Natural killer cell treated with Interleukin-12 subunit alpha and Interleukin-12 subunit beta and Interleukin-15 and Interleukin-18, amount 100 ng/mL, for 72 hours (primary cell): Measurements from ENCODE around the gene DUSP7. TPM values are rescaled to one million over a fixed set of nuclear protein-coding genes. Genes with fewer than 3 reads are reported as not detected.

Experiments used
- ATAC-seq, 2 donors: fragments of 150-1000 bp; cut with Tn5 transposase in 1 of 2; sonication (Bioruptor Pico), chemical (Tn5 transposase) in 1 of 2; 2 replicates each; pipeline ENCODE4 v1.10.0; 2021
- DNase-seq: peaks from one replicate; pipeline ENCODE4 v3.0.0; 2022; ENCODE audit warnings: low spot score
- H3K27ac Mint-ChIP-seq, 2 donors: 1 replicate in 1 of 2; 2 replicates in 1 of 2; pipeline ENCODE4 v1.8.0; 2022; ENCODE audit warnings: mixed read lengths in 2 of 2, mild to moderate bottlenecking in 1 of 2, moderate library complexity in 1 of 2
- H3K27me3 Mint-ChIP-seq, 2 donors: 1 replicate in 1 of 2; 2 replicates in 1 of 2; pipeline ENCODE4 v1.8.0; 2022; ENCODE audit warnings: mixed read lengths in 2 of 2
- H3K36me3 Mint-ChIP-seq: one replicate; pipeline ENCODE4 v1.8.0; 2022; ENCODE audit warnings: mixed read lengths
- H3K4me1 Mint-ChIP-seq, 2 donors: 1 replicate in 1 of 2; 2 replicates in 1 of 2; pipeline ENCODE4 v1.8.0; 2022; ENCODE audit warnings: low read depth in 2 of 2, mixed read lengths in 2 of 2, mild to moderate bottlenecking in 1 of 2
- H3K4me3 Mint-ChIP-seq: one replicate; pipeline ENCODE4 v1.8.0; 2022; ENCODE audit warnings: mixed read lengths
- H3K9me3 Mint-ChIP-seq: 2 replicates; pipeline ENCODE4 v1.8.0; 2022; ENCODE audit warnings: mixed read lengths
- total RNA-seq, 2 donors: library from RNA; stranded (reverse); gene quantifications; one replicate each; pipeline ENCODE4 v1.2.3, GENCODE V29; 2022

DUSP7 gene
- total RNA-seq, 2 donors from 2014 or later = 19.4 to 31.0 TPM

DNA sequence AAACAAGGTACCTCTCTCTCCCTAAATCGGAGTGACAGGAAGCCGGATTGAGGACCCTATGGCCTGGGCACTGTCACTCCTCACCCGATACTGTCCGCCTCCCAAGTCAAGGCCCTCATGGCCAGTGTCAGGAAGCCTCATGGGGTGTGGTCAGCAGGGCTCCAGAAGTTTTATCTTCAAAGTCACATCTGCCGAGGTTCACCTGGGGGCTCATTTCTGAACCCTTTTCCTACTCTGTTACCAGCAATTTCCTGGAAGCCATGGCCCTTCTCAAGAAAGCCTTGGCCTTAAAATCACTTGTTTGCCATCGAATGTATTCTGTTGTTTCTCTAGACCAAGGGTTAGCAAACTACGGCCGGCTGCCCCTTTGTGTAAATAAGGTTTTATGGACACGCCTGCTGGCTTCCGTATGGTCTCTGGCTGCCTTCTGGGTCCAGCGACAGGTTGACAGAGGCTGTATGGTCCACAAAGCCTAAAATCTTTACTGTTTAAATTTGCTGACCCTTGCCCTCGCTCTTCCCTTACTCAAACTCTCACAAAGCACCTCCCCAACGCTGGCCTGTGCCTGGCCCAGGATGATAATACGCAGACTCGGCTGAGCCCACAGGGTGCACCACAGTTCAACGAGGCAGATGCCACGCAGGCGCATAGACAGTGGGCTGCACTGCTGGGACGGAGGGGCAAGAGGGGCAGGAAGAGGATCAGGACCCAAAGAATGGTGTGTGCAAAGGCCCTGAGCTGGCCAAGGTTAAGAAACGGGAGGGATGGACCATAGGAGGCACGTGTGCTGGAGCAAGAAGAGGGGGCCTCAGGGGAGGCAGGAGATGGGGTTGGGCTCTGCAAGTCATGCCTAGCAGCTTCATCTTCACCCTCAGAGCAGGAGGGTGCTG, 24.7 kb upstream of the DUSP7 start:
- DNase-seq = no peak
- Mint-ChIP-seq H3K27me3 (no peaks in the 10 kb centered on the region), H3K4me1 (peaks cover 8 to 23% of the 10 kb centered on the region in 2 donors), H3K9me3 (no peaks in the 10 kb centered on the region), H3K36me3 (no peaks in the 10 kb centered on the region), H3K4me3 (no peak overlapping the region), H3K27ac (peak overlapping the region in 1 of 2 donors; percentile 9)
- ATAC-seq = no peak

- no peak overlapping the region for H3K4me3 Mint-ChIP-seq
- no peaks in the 10 kb centered on the region for H3K9me3 Mint-ChIP-seq
- peak overlapping the region in 1 of 2 donors; percentile 9 for H3K27ac Mint-ChIP-seq
- DNase-seq (no peak), ATAC-seq (no peak)
- H3K36me3 Mint-ChIP-seq = no peaks in the 10 kb centered on the region
- H3K4me1 Mint-ChIP-seq = peaks cover 0 to 16% of the 10 kb centered on the region in 2 donors
- H3K27me3 Mint-ChIP-seq = no peaks in the 10 kb centered on the region
Observed at GRCh38 chr3:52079958-52080357, 23.6 kb upstream of the DUSP7 start.

GRCh38 chr3:52078781-52079560, 22.6 kb upstream of the DUSP7 start:
- Mint-ChIP-seq H3K36me3 (no peaks in the 10 kb centered on the region), H3K4me1 (peaks cover 0 to 12% of the 10 kb centered on the region in 2 donors), H3K4me3 (no peak overlapping the region), H3K9me3 (no peaks in the 10 kb centered on the region), H3K27ac (no peak overlapping the region), H3K27me3 (no peaks in the 10 kb centered on the region)
- DNase-seq (no peak), ATAC-seq (no peak)

DNA sequence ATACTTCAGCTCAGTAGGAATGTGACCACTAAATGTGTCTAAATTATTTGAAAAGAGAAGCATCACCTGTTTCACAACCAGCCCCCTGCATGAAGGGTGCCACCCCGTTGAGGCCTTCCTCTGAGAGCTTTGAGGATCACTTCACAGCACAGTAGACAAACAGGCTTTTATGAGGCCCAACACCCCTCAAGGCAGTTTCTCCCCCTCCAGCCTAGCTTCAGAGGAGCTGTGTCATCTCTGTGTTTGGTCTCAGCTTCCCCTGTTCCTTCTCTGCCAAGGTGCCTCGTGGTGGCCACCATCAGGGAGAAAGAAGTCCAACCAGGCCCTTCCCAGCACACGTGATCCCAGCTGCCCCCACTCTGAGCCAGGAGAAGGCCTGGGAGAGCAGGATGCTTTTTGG, 21.6 kb upstream of the DUSP7 start:
- Mint-ChIP-seq H3K27ac (no peak overlapping the region), H3K36me3 (no peaks in the 10 kb centered on the region)
- ATAC-seq = no peak

GRCh38 chr3:52076896-52077780, 20.8 kb upstream of the DUSP7 start:
- ATAC-seq (no peak), DNase-seq (no peak)
- Mint-ChIP-seq H3K36me3 (no peaks in the 10 kb centered on the region), H3K4me1 (peaks cover 0 to 16% of the 10 kb centered on the region in 2 donors), H3K4me3 (no peak overlapping the region), H3K27ac (peak overlapping the region in 1 of 2 donors; percentile 33), H3K9me3 (no peaks in the 10 kb centered on the region), H3K27me3 (no peaks in the 10 kb centered on the region)

More for the DNA sequence above, 21.6 kb upstream of the DUSP7 start:
- no peaks in the 10 kb centered on the region for H3K27me3 Mint-ChIP-seq
- DNase-seq = no peak
- peaks cover 0 to 12% of the 10 kb centered on the region in 2 donors for H3K4me1 Mint-ChIP-seq
- no peaks in the 10 kb centered on the region for H3K9me3 Mint-ChIP-seq
- H3K4me3 Mint-ChIP-seq = no peak overlapping the region

- peak overlapping the region in 1 of 2 donors; percentile 29 for H3K27ac Mint-ChIP-seq
Observed at GRCh38 chr3:52073490-52073889, 17.1 kb upstream of the DUSP7 start.

DNA sequence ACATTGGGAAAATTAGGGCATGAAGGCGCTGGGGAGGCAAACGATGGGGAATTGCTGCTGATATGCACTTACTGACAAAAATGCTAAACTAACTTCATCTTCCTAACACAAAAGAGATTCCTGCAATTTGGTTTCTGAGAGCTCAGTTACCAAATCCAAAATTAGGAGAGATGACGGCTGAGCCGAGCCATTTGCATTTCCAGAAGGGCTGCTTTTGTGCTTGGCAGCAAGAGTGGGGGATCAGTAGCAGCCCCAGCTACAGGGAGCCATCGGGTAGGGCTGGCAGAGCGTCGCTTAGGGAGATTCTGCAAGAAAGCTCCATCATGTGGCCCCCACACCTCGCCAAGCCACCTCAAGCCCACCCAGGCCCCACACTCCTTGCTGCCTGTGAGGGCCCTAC, 16.1 kb upstream of the DUSP7 start:
- ATAC-seq (no peak), DNase-seq (no peak)
- H3K36me3 Mint-ChIP-seq = no peaks in the 10 kb centered on the region
- no peaks in the 10 kb centered on the region for H3K9me3 Mint-ChIP-seq
- H3K27me3 Mint-ChIP-seq = no peaks in the 10 kb centered on the region
- H3K4me1 Mint-ChIP-seq = peaks cover 16 to 26% of the 10 kb centered on the region in 2 donors
- H3K27ac Mint-ChIP-seq = no peak overlapping the region
- no peak overlapping the region for H3K4me3 Mint-ChIP-seq

More at GRCh38 chr3:52073490-52073889, 17.1 kb upstream of the DUSP7 start:
- ATAC-seq (no peak), DNase-seq (no peak)
- Mint-ChIP-seq H3K36me3 (no peaks in the 10 kb centered on the region), H3K4me1 (peaks cover 16 to 26% of the 10 kb centered on the region in 2 donors), H3K27me3 (no peaks in the 10 kb centered on the region), H3K9me3 (no peaks in the 10 kb centered on the region), H3K4me3 (no peak overlapping the region)

DNA sequence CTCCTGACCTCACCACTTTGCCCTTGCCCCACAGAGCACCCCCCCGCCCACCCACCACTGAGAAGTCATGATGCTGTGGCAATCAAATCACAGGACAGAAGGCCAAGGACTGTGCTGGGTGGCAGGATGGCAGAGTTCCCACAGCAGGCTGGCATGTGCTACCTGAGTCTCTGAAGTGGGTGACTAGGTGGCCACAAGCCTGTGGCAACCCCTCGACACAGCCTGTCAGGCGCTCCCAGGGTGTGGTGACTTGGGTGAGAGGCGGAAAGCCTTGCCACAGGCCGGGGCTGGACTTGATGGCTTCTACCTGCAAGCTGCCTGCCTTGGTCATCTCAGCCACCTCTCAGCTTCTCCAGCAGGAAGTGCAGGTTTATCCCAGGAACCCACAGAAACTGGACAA, 15.6 kb upstream of the DUSP7 start:
- H3K36me3 Mint-ChIP-seq = no peaks in the 10 kb centered on the region
- H3K4me1 Mint-ChIP-seq = peaks cover 16 to 26% of the 10 kb centered on the region in 2 donors
- DNase-seq (no peak), ATAC-seq (peak; percentile 29 to 48)
- H3K4me3 Mint-ChIP-seq = no peak overlapping the region
- no peaks in the 10 kb centered on the region for H3K9me3 Mint-ChIP-seq
- no peaks in the 10 kb centered on the region for H3K27me3 Mint-ChIP-seq
- peak overlapping the region; percentile 79 to 96 for H3K27ac Mint-ChIP-seq

DNA sequence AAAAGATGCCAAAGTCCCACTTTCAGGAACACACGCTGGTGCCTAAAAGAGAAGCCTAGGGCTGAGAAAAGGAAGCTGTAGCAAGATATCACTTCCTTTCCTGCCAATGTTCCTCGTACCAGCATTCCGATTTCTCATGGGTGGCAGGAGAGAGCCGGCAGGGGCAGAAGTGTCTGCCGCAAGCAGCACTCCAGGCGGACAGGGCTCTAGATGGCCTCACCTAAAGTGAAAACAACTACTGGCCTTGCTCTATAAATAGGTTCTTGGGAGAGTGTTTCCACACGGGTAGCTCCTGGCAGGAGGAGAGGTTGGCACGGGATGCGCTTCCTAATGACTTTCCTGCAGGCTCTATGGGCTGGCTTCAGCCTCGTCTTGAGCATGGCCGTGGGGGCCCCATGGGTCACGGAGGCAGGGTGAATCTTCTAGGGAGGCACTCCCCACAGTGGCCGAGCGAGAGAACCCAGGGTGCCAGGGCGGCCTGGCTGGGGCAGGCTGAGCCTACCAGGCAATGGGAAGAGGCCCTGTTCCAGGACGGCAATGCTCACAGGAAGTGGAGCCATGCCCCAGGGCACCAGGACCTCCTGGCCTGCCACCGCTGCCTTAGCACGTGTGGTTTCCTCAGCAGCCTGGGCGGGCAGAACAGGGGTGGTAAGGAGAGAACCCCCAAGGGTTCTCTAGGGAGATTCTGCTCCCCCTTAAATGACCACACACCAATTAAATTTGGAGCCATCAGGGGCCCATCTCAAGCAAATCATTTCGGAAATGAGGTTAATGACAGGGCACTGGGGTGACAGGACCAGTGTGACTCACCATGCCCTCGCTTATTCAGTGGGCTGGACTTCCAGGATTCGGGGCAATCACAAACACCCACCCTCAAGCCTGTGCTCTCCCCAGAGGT, 14.6 kb upstream of the DUSP7 start:
- Mint-ChIP-seq H3K4me1 (peaks cover 16 to 21% of the 10 kb centered on the region in 2 donors), H3K4me3 (peak overlapping the region; percentile 81), H3K27me3 (no peaks in the 10 kb centered on the region), H3K36me3 (no peaks in the 10 kb centered on the region), H3K27ac (peak overlapping the region; percentile 79 to 96), H3K9me3 (no peaks in the 10 kb centered on the region)
- peak; percentile 82 for DNase-seq
- ATAC-seq = peak; percentile 89 to 91

- Mint-ChIP-seq H3K27ac (peak overlapping the region in 1 of 2 donors; percentile 96), H3K36me3 (no peaks in the 10 kb centered on the region), H3K4me3 (peak overlapping the region; percentile 0), H3K4me1 (peaks cover 16 to 21% of the 10 kb centered on the region in 2 donors), H3K27me3 (no peaks in the 10 kb centered on the region), H3K9me3 (no peaks in the 10 kb centered on the region)
- DNase-seq (no peak), ATAC-seq (no peak)
Observed at GRCh38 chr3:52069855-52070254, 13.5 kb upstream of the DUSP7 start.

DNA sequence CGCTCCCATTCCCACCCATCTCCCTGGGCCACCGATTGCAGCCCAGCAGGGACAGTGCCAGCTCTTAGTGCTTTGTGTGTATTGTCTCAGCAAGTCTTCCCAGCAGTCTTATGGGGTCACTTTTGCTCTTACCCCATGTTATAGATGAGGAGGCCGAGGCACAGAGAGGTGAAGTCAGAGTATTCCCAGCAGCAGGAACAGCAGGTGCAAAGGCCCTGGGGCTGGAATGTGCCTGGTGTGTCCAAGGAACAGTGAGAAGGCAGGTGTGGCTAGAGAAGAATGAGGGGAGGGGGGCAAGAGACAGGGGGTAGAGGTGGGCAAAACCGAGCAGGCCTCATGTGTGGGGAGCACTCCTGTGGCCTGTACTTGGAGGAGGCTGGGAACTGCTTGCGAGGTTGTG, 12.8 kb upstream of the DUSP7 start:
- ATAC-seq (no peak), DNase-seq (no peak)
- Mint-ChIP-seq H3K4me1 (peaks cover 16 to 21% of the 10 kb centered on the region in 2 donors), H3K36me3 (no peaks in the 10 kb centered on the region), H3K27ac (peak overlapping the region in 1 of 2 donors; percentile 96), H3K9me3 (no peaks in the 10 kb centered on the region), H3K27me3 (no peaks in the 10 kb centered on the region), H3K4me3 (no peak overlapping the region)

DNA sequence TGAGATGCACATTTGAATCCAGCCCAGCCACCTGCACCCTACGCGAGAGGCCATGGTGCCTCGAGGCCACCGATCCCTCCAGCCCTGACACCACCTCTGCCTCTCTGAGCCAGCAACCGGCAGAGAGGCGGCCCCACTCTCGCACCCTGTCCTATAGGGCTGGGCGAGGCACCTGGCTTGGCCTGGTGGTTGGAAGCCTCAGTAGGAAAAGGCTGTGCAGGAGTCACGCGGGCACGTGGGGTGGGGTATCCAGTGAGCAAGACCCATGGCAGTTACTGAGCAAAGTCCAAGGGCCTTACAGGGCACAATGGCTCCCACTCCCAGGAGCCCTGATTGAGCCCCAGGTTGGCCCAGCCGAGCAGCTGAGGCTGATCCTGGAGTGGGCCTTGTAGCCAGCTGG, 12.4 kb upstream of the DUSP7 start:
- no peak for ATAC-seq
- H3K36me3 Mint-ChIP-seq = no peaks in the 10 kb centered on the region
- no peaks in the 10 kb centered on the region for H3K27me3 Mint-ChIP-seq
- H3K4me1 Mint-ChIP-seq = peaks cover 16 to 22% of the 10 kb centered on the region in 2 donors
- H3K27ac Mint-ChIP-seq = peak overlapping the region in 1 of 2 donors; percentile 96
- no peak for DNase-seq
- no peaks in the 10 kb centered on the region for H3K9me3 Mint-ChIP-seq
- H3K4me3 Mint-ChIP-seq = no peak overlapping the region
